Ammon's horn (tissue), 1 donor: ENCODE data around the gene PRRC2A.
A peak's percentile ranks its signal among the peaks of the same experiment; 100 is the strongest.
"Not testable (repeated sequence)": the region's sequence is repeated elsewhere in the genome, so short reads cannot be mapped to it uniquely, and the experiment has no call there.

ENCODE experiments used
- DNase-seq: peaks from one replicate; pipeline ENCODE4 v3.0.0-alpha.2; 2016; ENCODE audit warnings: low spot score

The PRRC2A gene

GRCh38 chr6:31586008-31586407 is 34.5 kb upstream of the PRRC2A start, which contains the start of gene LST1:
TSS of gene LST1 (plus strand) at chr6:31586277. CDS start at chr6:31587300, 1,023 bp downstream.
- DNase-seq: peak; percentile 52

- peak; percentile 43 for DNase-seq
Measured at GRCh38 chr6:31586599-31587281, 33.8 kb upstream of the PRRC2A start.

GRCh38 chr6:31587791-31588777 is 32.4 kb upstream of the PRRC2A start:
- DNase-seq: no peak

GRCh38 chr6:31588871-31589650 is 31.5 kb upstream of the PRRC2A start:
- no peak for DNase-seq

GRCh38 chr6:31590691-31591090 is 29.8 kb upstream of the PRRC2A start:
- DNase-seq: not testable (repeated sequence)

GRCh38 chr6:31592396-31592771 is 28.1 kb upstream of the PRRC2A start:
- no peak for DNase-seq

- no peak for DNase-seq
Measured at GRCh38 chr6:31597006-31597405, 23.5 kb upstream of the PRRC2A start.

GRCh38 chr6:31607317-31607716 is 13.2 kb upstream of the PRRC2A start:
- no peak for DNase-seq

GRCh38 chr6:31609519-31610406 is 10.8 kb upstream of the PRRC2A start:
- DNase-seq: no peak

GRCh38 chr6:31610968-31611367 is 9.5 kb upstream of the PRRC2A start:
- no peak for DNase-seq

GRCh38 chr6:31614075-31614619 is 6.4 kb upstream of the PRRC2A start:
- peak; percentile 50 for DNase-seq

- peak; percentile 70 for DNase-seq
Measured at GRCh38 chr6:31614684-31615578, 5.6 kb upstream of the PRRC2A start, which contains the start of gene AIF1. TSS of gene AIF1 (plus strand) at chr6:31615234. CDS start at chr6:31615330, 96 bp downstream.

GRCh38 chr6:31615748-31616147 is 4.8 kb upstream of the PRRC2A start:
- peak; percentile 34 for DNase-seq

- no peak for DNase-seq
Measured at GRCh38 chr6:31617010-31617409, 3.5 kb upstream of the PRRC2A start.

GRCh38 chr6:31619805-31620585 is 520 bp upstream of the PRRC2A start:
- peak; percentile 100 for DNase-seq

- DNase-seq: no peak
Measured at GRCh38 chr6:31621320-31621939, 915 bp downstream of the PRRC2A start.

- no peak for DNase-seq
Measured at GRCh38 chr6:31621991-31622390, 1.5 kb downstream of the PRRC2A start.

- DNase-seq: no peak
Measured at GRCh38 chr6:31622684-31623091, 2.2 kb downstream of the PRRC2A start.
